Measurements from ENCODE around the gene CD8B. TPM values are rescaled to one million over a fixed set of nuclear protein-coding genes. Genes with fewer than 3 reads are reported as not detected.

Gene CD8B
- total RNA-seq, 1 experiment from 2014 or later, result not detected

- Histone ChIP-seq H3K27ac (ENCODE audit: low read length) (no peak overlapping the region), H3K27me3 (ENCODE audit: low read length) (no peaks in the 10 kb centered on the region), H3K9me2 (replicated peaks; ENCODE audit: insufficient read depth, low read length) (no peaks in the 10 kb centered on the region), H3K4me3 (ENCODE audit: low read length) (no peak overlapping the region), H4K20me1 (ENCODE audit: insufficient read depth, low read depth, low read length) (no peaks in the 10 kb centered on the region), H3K79me2 (ENCODE audit: low read length) (no peaks in the 10 kb centered on the region), H2AFZ (ENCODE audit: low read length) (no peak overlapping the region), H3K4me2 (ENCODE audit: low read depth, low read length, poor library complexity, severe bottlenecking) (no peak overlapping the region), H3K36me3 (ENCODE audit: insufficient read depth, low read length) (no peaks in the 10 kb centered on the region), H3K9ac (ENCODE audit: low read length) (no peak overlapping the region), H3K9me3 (ENCODE audit: low read length) (no peaks in the 10 kb centered on the region), H3K4me1 (ENCODE audit: low read length) (no peaks in the 10 kb centered on the region)
- no peak for DNase-seq
Measured at GRCh38 chr2:86818114-86818801, 43.4 kb downstream of the CD8B start.

GRCh38 chr2:86815611-86816010, 46.1 kb downstream of the CD8B start:
- Histone ChIP-seq H3K4me3 (ENCODE audit: low read length) (no peak overlapping the region), H2AFZ (ENCODE audit: low read length) (no peak overlapping the region), H3K9me3 (ENCODE audit: low read length) (no peaks in the 10 kb centered on the region), H3K4me2 (ENCODE audit: low read depth, low read length, poor library complexity, severe bottlenecking) (no peak overlapping the region), H3K4me1 (ENCODE audit: low read length) (no peaks in the 10 kb centered on the region), H3K27me3 (ENCODE audit: low read length) (no peaks in the 10 kb centered on the region), H3K79me2 (ENCODE audit: low read length) (no peaks in the 10 kb centered on the region), H3K27ac (ENCODE audit: low read length) (no peak overlapping the region), H3K9ac (ENCODE audit: low read length) (no peak overlapping the region), H3K9me2 (replicated peaks; ENCODE audit: insufficient read depth, low read length) (no peaks in the 10 kb centered on the region), H4K20me1 (ENCODE audit: insufficient read depth, low read depth, low read length) (no peaks in the 10 kb centered on the region), H3K36me3 (ENCODE audit: insufficient read depth, low read length) (no peaks in the 10 kb centered on the region)
- no peak for DNase-seq

GRCh38 chr2:86809481-86810121, 52.1 kb downstream of the CD8B start:
- Histone ChIP-seq H3K9ac (ENCODE audit: low read length) (no peak overlapping the region), H3K4me2 (ENCODE audit: low read depth, low read length, poor library complexity, severe bottlenecking) (no peak overlapping the region), H3K79me2 (ENCODE audit: low read length) (no peaks in the 10 kb centered on the region), H3K9me2 (replicated peaks; ENCODE audit: insufficient read depth, low read length) (no peaks in the 10 kb centered on the region), H3K27ac (ENCODE audit: low read length) (no peak overlapping the region), H3K27me3 (ENCODE audit: low read length) (no peaks in the 10 kb centered on the region), H2AFZ (ENCODE audit: low read length) (no peak overlapping the region), H4K20me1 (ENCODE audit: insufficient read depth, low read depth, low read length) (no peaks in the 10 kb centered on the region), H3K4me1 (ENCODE audit: low read length) (peaks cover 15% of the 10 kb centered on the region), H3K9me3 (ENCODE audit: low read length) (no peaks in the 10 kb centered on the region), H3K36me3 (ENCODE audit: insufficient read depth, low read length) (no peaks in the 10 kb centered on the region), H3K4me3 (ENCODE audit: low read length) (no peak overlapping the region)
- no peak for DNase-seq

- Histone ChIP-seq H3K4me2 (ENCODE audit: low read depth, low read length, poor library complexity, severe bottlenecking) (peak overlapping the region; percentile 64), H2AFZ (ENCODE audit: low read length) (peak overlapping the region; percentile 44; the same call in 1 of the 2 replicates), H3K9me3 (ENCODE audit: low read length) (no peaks in the 10 kb centered on the region), H3K4me1 (ENCODE audit: low read length) (peaks cover 15% of the 10 kb centered on the region), H3K9me2 (replicated peaks; ENCODE audit: insufficient read depth, low read length) (no peaks in the 10 kb centered on the region), H3K27me3 (ENCODE audit: low read length) (no peaks in the 10 kb centered on the region), H4K20me1 (ENCODE audit: insufficient read depth, low read depth, low read length) (no peaks in the 10 kb centered on the region), H3K36me3 (ENCODE audit: insufficient read depth, low read length) (no peaks in the 10 kb centered on the region), H3K9ac (ENCODE audit: low read length) (peak overlapping the region; percentile 38), H3K79me2 (ENCODE audit: low read length) (no peaks in the 10 kb centered on the region), H3K4me3 (ENCODE audit: low read length) (peak overlapping the region; percentile 59), H3K27ac (ENCODE audit: low read length) (no peak overlapping the region)
- peak; percentile 96 for DNase-seq
Measured at GRCh38 chr2:86808315-86809161, 53.1 kb downstream of the CD8B start.

GRCh38 chr2:86807468-86808275, 54.0 kb downstream of the CD8B start:
- Histone ChIP-seq H4K20me1 (ENCODE audit: insufficient read depth, low read depth, low read length) (no peaks in the 10 kb centered on the region), H3K4me2 (ENCODE audit: low read depth, low read length, poor library complexity, severe bottlenecking) (peak overlapping the region; percentile 64), H3K79me2 (ENCODE audit: low read length) (no peaks in the 10 kb centered on the region), H3K9me3 (ENCODE audit: low read length) (no peaks in the 10 kb centered on the region), H3K27me3 (ENCODE audit: low read length) (no peaks in the 10 kb centered on the region), H3K27ac (ENCODE audit: low read length) (no peak overlapping the region), H3K4me3 (ENCODE audit: low read length) (peak overlapping the region; percentile 59), H3K9ac (ENCODE audit: low read length) (peak overlapping the region; percentile 38), H3K4me1 (ENCODE audit: low read length) (peaks cover 15% of the 10 kb centered on the region), H3K36me3 (ENCODE audit: insufficient read depth, low read length) (no peaks in the 10 kb centered on the region), H3K9me2 (replicated peaks; ENCODE audit: insufficient read depth, low read length) (no peaks in the 10 kb centered on the region), H2AFZ (ENCODE audit: low read length) (peak overlapping the region; percentile 44; the same call in 1 of the 2 replicates)
- DNase-seq, result peak; percentile 57

- H3K9me2 ChIP-seq (replicated peaks; ENCODE audit: insufficient read depth, low read length), result no peaks in the 10 kb centered on the region
- H3K9me3 ChIP-seq (ENCODE audit: low read length), result no peaks in the 10 kb centered on the region
- no peaks in the 10 kb centered on the region for H3K36me3 ChIP-seq (ENCODE audit: insufficient read depth, low read length)
- peak overlapping the region; percentile 38 for H3K9ac ChIP-seq (ENCODE audit: low read length)
- H3K27me3 ChIP-seq (ENCODE audit: low read length), result no peaks in the 10 kb centered on the region
- no peaks in the 10 kb centered on the region for H4K20me1 ChIP-seq (ENCODE audit: insufficient read depth, low read depth, low read length)
- no peak for DNase-seq
- peak overlapping the region; percentile 59; the same call in 1 of the 2 replicates for H3K4me3 ChIP-seq (ENCODE audit: low read length)
- peaks cover 15% of the 10 kb centered on the region for H3K4me1 ChIP-seq (ENCODE audit: low read length)
- peak overlapping the region; percentile 44; the same call in 1 of the 2 replicates for H2AFZ ChIP-seq (ENCODE audit: low read length)
- no peaks in the 10 kb centered on the region for H3K79me2 ChIP-seq (ENCODE audit: low read length)
- H3K27ac ChIP-seq (ENCODE audit: low read length), result no peak overlapping the region
- peak overlapping the region; percentile 64 for H3K4me2 ChIP-seq (ENCODE audit: low read depth, low read length, poor library complexity, severe bottlenecking)
Measured at GRCh38 chr2:86807133-86807467, 54.6 kb downstream of the CD8B start.

GRCh38 chr2:86806059-86806857, 55.4 kb downstream of the CD8B start:
- Histone ChIP-seq H4K20me1 (ENCODE audit: insufficient read depth, low read depth, low read length) (no peaks in the 10 kb centered on the region), H3K4me1 (ENCODE audit: low read length) (peaks cover 15% of the 10 kb centered on the region), H2AFZ (ENCODE audit: low read length) (no peak overlapping the region), H3K27ac (ENCODE audit: low read length) (no peak overlapping the region), H3K27me3 (ENCODE audit: low read length) (no peaks in the 10 kb centered on the region), H3K36me3 (ENCODE audit: insufficient read depth, low read length) (no peaks in the 10 kb centered on the region), H3K9me3 (ENCODE audit: low read length) (no peaks in the 10 kb centered on the region), H3K79me2 (ENCODE audit: low read length) (no peaks in the 10 kb centered on the region), H3K9me2 (replicated peaks; ENCODE audit: insufficient read depth, low read length) (no peaks in the 10 kb centered on the region), H3K9ac (ENCODE audit: low read length) (no peak overlapping the region), H3K4me2 (ENCODE audit: low read depth, low read length, poor library complexity, severe bottlenecking) (no peak overlapping the region), H3K4me3 (ENCODE audit: low read length) (no peak overlapping the region)
- DNase-seq, result no peak

Measured in Karpas-422 (cell line).